Ramos (cell line): ENCODE data around the gene IVL.

Experiments
- in situ Hi-C: fragments of 300-500 bp; cut with MboI; formaldehyde crosslinking; loops from one replicate; pipeline ENCODE4 v1.14.3; 2022; ENCODE audit warnings: low sequenced_read_pairs; ENCODE audit not compliant: unreplicated experiment

Gene IVL

GRCh38 chr1:152886085-152886484, 22.3 kb upstream of the IVL start:
- in situ Hi-C loops: no loop called here

GRCh38 chr1:152886758-152887409, 21.5 kb upstream of the IVL start:
- in situ Hi-C loops: no loop called here

GRCh38 chr1:152888126-152888525, 20.2 kb upstream of the IVL start:
- in situ Hi-C loops: no loop called here

- in situ Hi-C loops: no loop called here
Measured at GRCh38 chr1:152899027-152899426, 9.3 kb upstream of the IVL start.

GRCh38 chr1:152899883-152900282, 8.5 kb upstream of the IVL start:
- in situ Hi-C loops: no loop called here

DNA sequence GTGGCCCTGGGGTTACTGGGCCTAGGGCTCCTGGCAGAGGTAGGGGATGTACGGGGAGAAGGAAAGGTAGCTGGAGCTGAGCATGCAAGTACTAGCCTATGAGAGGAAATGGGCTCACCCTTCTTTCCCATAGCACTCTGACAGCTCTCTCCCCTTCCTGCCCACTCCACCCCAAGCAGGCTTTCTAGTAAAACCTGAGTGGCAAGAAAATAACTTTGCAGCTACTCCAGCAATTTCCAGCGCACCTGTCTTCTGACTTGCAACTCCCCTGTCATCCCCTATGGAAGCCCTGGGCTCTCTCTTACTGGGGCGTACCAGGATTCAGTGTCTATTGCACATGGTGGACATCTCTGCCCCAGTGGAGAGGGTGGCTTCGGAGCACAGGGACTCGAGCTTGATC, 6.7 kb upstream of the IVL start:
- in situ Hi-C loops: no loop called here

DNA sequence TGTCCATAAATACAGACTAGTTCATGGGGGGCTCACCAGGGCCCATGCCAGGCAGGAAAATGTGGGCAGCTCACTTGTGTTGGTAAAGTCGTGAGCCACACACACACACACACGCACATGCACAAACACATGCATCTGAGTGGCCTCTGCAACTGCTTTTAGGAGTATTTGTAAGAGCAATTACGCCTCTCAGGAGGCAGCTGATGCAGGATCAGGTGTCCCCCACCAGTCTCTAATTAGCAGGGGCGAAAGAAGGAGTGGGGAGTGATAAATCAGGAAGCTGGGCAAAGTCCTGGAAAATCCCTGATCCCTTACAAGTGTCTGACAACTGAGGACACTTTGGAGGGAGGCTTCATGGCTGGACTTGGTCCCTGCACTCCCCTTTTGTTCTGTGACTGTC, 5.7 kb upstream of the IVL start:
- in situ Hi-C loops: no loop called here

DNA sequence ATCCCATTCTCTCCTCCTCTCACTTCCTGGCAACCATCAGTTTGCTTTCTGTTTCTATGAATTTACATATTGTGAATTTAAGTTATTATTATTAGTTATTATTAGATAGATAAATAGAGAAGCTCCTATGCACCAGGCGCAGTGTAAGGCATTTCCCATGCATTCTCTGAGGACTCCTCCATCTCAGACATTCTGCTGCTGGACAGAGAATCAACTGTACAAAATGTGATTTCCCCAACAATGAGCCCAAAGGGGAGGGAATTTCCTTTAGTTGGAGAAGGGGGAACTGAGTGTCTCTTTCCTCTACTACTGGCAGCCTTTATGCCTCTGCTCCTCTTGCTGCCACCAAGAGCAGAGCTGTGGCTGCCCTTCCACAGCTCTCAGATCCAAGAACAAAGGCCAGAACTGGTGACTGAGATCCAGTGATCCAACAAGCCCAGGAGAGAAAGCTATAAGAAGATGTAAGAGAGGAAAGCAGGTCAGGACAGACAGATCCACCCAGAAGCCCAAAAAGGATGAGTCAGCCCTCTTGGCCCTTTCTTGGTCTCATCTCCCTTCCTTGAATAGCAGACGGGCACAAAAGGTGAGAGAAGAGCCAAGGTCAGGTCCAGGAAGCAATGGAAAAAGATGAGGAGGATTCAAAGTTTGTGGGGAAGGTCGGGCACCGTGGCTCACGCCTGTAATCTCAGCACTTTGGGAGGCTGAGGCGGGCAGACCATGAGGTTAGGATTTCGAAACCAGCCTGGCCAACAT, 3.5 kb upstream of the IVL start:
- in situ Hi-C loops: no loop called here

- in situ Hi-C loops: no loop called here
Measured at GRCh38 chr1:152906023-152906565, 2.3 kb upstream of the IVL start.

DNA sequence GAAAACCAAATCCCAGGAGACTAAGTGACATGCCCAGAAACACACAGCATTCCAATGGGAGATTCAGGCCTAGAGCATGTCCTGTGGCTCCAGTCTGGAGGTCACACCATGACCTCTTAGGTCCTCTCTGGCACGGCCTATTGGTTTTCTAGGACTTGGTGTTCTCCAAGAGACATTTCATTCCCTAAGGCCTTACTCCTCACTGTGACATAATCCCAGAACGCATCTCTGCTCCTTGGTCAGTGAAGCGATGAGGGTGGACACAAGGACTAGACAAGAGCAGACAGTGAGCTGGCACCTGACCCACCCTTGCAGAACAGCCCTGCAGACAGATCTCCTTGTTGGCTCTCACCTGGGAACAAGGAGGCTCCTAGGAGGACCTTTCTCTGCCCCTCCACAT, 860 bp downstream of the IVL start:
- in situ Hi-C loops: no loop called here

GRCh38 chr1:152912471-152912870, 4.1 kb downstream of the IVL start:
- in situ Hi-C loops: no loop called here

GRCh38 chr1:152912900-152913299, 4.6 kb downstream of the IVL start:
- in situ Hi-C loops: no loop called here

- in situ Hi-C loops: no loop called here
Measured at GRCh38 chr1:152917794-152918193, 9.4 kb downstream of the IVL start.

DNA sequence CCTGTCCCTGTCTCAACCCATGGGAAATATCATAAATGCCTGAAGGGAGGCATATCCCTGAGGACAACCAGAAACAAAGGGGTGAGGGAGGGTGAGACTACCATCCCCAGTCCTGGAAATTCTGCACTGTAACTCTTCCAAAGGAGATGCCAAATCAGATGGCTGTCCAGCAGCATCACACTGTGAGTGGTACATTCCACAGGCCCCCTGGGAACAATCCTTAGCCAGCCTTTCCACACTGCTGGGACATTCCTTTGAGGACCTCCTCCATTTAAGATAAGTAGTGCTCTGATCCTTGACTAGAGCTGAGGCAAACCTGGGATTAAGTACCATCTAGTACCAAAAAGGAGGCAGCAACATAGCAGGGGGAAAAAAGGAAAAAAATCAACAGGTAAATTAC, 10.7 kb downstream of the IVL start:
- in situ Hi-C loops: no loop called here

GRCh38 chr1:152924191-152924590, 15.8 kb downstream of the IVL start:
- in situ Hi-C loops: no loop called here

GRCh38 chr1:152926091-152926490, 17.7 kb downstream of the IVL start:
- in situ Hi-C loops: no loop called here

DNA sequence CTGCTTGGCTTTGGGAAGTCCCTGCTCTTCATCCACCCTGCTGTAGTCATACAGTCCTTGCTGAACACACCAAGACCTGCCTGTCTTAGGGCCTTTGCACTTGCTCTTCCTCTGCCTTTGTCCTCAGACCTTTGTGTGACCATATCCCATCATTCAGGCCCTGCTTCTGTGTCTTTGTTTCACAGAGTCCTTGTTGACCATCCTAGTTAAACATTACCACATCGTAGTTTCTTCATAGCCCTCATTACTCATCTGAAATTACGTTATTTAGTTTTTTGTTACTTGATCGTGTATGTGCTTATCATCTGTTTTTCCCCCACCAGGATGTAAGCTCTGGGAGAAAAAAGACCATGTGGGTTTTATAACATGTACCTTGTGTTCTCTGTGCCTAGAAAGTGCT, 20.3 kb downstream of the IVL start:
- in situ Hi-C loops: no loop called here

GRCh38 chr1:152932170-152932811, 23.9 kb downstream of the IVL start:
- in situ Hi-C loops: no loop called here

- in situ Hi-C loops: no loop called here
Measured at GRCh38 chr1:152933196-152933595, 24.9 kb downstream of the IVL start.

DNA sequence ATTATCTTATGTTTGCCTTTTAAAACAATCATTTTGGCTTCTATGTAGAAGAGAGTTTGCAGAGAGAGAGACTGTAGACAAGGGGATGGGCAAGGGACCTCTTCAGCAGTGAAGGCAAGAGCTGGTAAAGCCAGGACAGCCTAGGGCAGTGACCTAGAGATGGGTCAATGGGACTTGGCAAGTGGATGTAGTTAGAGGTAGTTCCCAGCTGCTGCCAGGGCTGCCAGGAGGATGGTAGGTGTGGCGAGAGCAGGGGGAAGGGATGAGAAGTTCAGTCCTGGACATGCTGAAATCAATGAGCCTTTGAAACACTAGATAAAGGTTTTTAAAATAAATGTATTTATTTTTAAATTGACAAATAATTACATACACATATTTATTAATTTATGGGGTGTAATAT, 32.3 kb downstream of the IVL start:
- in situ Hi-C loops: no loop called here

DNA sequence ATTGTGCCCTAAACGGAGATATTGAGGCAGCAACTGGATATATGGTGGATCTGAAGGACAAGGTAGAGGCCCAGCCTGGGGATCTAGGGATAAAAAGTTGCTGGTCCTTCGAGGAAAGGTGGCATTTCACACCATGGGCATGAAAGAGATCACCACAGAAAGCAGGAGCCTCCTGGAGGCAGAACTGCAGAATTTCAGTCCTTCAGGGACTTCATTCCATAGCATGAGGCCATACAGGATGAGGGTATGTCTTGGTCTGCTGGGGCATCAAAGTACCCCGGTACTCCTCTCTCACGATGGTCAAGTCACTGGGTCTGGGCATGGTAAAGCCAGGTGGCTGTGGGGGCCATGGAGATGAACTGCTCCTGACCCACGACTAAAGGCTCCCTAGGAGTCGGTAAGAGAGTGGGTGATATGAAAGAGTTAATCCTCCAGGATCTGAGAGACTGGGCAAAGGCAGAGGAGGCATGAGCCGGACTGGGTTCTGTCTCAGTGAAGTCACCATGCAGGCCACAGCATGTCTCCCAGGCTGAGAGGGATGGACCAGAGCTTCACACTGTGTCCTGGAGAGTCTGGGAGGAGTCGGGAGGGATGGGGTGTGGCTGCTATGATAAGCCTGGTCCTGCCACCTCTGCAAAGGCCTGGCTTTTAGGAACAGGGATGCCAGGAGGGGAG, 32.8 kb downstream of the IVL start:
- in situ Hi-C loops: no loop called here
